HG03457 (cell line): ENCODE data around the gene NDUFB11.

Experiments used
- ATAC-seq: cut with Tn5 transposase; IDR thresholded peaks from one replicate; pipeline ENCODE4 v1.9.1; 2021; ENCODE audit warnings: moderate number of reproducible peaks; ENCODE audit not compliant: unreplicated experiment

Gene NDUFB11

GRCh38 chrX:47093248-47093647, 51.3 kb downstream of the NDUFB11 start:
- no peak for ATAC-seq
